Neural cell (in vitro differentiated cells): ENCODE data around the gene SPG11.
"Not testable (repeated sequence)": the region's sequence is repeated elsewhere in the genome, so short reads cannot be mapped to it uniquely, and the experiment has no call there.

Source experiments
- CTCF ChIP-seq: fragments of 450-650 bp; IDR thresholded peaks from 2 replicates; pipeline ENCODE4 v1.5.1; 2014; ENCODE audit warnings: antibody characterized with exemption, mild to moderate bottlenecking, moderate library complexity; ENCODE audit not compliant: poor library complexity, severe bottlenecking
- EZH2 ChIP-seq: fragments of 200-600, 300-800 bp; shearing (Covaris generic), sonication (generic); IDR thresholded peaks from 2 replicates; pipeline ENCODE4 v1.6.1; 2014; ENCODE audit warnings: antibody characterized with exemption, low read length, borderline replicate concordance, mild to moderate bottlenecking; ENCODE audit not compliant: insufficient read depth, poor library complexity, severe bottlenecking

DNA sequence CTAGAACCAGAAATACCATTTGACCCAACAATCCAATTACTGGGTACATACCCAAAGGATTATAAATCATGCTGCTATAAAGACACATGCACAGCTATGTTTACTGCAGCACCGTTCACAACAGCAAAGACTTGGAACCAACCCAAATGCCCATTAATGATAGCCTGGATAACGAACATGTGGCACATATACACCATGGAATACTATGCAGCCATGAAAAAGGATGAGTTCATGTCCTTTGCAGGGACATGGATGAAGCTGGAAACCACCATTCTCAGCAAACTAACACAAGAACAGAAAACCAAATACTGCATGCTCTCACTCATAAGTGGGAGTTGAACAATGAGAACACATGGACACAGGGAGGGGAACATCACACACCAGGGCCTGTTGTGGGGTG lies 25.9 kb upstream of the SPG11 start:
- not testable (repeated sequence) for TF ChIP-seq CTCF, EZH2
